Esophagus squamous epithelium (tissue), 4 donors: ENCODE results near the gene NOG.

Source experiments
- POLR2A ChIP-seq, 4 donors: fragments of 450-650 bp; IDR thresholded peaks; one replicate each; pipeline ENCODE4 v1.6.1; 2017; ENCODE audit warnings: antibody characterized with exemption in 4 of 4, mild to moderate bottlenecking in 4 of 4, moderate library complexity in 3 of 4
- TF ChIP-seq, protein P1 (sequence below), 6 experiments: fragments of 450-650 bp in 4 of 6; fragments of 200-600 bp in 2 of 6; sonication (generic) in 2 of 6; IDR thresholded peaks; one replicate each; pipeline ENCODE4 v1.5.1; 2016 to 2019; ENCODE audit warnings: antibody characterized with exemption in 6 of 6, mild to moderate bottlenecking in 4 of 6, moderate library complexity in 4 of 6

DNA sequence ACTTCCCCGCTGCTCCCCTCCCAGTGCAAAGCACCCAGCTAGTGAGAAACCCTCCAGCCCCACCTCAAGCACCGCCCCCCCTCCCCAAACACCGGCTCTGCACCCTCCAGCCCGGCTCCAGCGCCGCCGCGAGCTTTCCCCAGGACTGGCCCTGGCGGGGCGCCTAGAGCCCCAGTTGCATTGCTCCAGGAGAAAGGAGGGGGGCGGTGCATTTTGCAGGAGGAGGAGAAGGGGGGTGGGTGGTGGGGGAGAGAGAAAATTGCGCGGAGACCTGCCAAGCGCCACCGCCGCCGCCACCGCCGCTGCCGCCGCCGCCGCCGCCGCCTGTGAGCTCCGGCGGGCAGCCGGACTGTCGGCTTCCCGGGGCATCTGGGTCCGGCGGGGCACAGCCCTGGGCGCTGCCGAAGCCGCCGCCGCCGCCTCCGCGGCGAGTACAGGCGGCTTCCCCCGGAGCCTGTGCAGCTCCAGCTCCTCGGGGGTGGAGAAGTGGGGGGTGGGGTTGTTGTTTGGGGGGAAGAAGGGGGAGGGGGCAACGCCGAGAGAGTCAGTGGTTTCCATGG, 333 bp upstream of the NOG start:
- TF ChIP-seq, protein P1, sequence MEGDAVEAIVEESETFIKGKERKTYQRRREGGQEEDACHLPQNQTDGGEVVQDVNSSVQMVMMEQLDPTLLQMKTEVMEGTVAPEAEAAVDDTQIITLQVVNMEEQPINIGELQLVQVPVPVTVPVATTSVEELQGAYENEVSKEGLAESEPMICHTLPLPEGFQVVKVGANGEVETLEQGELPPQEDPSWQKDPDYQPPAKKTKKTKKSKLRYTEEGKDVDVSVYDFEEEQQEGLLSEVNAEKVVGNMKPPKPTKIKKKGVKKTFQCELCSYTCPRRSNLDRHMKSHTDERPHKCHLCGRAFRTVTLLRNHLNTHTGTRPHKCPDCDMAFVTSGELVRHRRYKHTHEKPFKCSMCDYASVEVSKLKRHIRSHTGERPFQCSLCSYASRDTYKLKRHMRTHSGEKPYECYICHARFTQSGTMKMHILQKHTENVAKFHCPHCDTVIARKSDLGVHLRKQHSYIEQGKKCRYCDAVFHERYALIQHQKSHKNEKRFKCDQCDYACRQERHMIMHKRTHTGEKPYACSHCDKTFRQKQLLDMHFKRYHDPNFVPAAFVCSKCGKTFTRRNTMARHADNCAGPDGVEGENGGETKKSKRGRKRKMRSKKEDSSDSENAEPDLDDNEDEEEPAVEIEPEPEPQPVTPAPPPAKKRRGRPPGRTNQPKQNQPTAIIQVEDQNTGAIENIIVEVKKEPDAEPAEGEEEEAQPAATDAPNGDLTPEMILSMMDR (IDR thresholded peaks at IDR 0.05) = no peak
- no peak for TF ChIP-seq POLR2A (IDR thresholded peaks at IDR 0.05)
